ENCODE measurements around the gene SLC35G3. TPM values are rescaled to one million over a fixed set of nuclear protein-coding genes. Genes with fewer than 3 reads are reported as not detected.
"Not testable (repeated sequence)": the region's sequence is repeated elsewhere in the genome, so short reads cannot be mapped to it uniquely, and the experiment has no call there.

SLC35G3 gene
- total and polyA plus RNA-seq, 5 donors from 2014 or later, result 0.08 to 0.19 (median 0.13) TPM; not detected in 1

DNA sequence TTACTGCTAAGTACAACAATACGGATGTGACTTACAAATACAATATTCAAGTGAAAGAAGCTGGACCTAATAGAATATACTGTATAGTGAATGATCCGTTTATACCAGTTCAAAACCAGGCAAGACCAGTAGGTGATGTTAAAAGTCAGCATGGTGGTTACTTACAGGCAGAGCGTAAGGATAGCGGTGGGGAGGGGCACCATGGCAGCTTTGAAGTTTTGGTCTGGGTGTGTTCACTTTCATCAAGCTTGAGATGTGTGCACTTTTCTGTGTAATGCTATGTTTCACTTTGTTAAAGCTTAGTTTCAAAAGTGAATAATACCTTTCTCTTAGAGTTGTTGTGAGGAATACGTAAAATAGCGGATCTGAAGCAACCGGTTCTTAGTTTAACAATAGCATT lies 16.5 kb upstream of the SLC35G3 start:
- H3K4me3 Mint-ChIP-seq, result peak overlapping the region; percentile 44 to 76 (median 62)
- H3K4me1 Mint-ChIP-seq, result peaks cover 21 to 87% (median 67%) of the 10 kb centered on the region in 4 donors
- peak overlapping the region; percentile 85 for H3K4me3 ChIP-seq (ENCODE audit: low read depth, low read length)
- no peaks in the 10 kb centered on the region for H3K9me3 ChIP-seq (ENCODE audit: control insufficient read depth in 2 of 2, low read length in 2 of 2)
- peak overlapping the region in 2 of 3 donors; percentile 75 to 79 for H3K27ac Mint-ChIP-seq
- H3K27me3 Mint-ChIP-seq, result no peaks in the 10 kb centered on the region
- peak overlapping the region; percentile 93 for H3K27ac ChIP-seq (ENCODE audit: insufficient read depth, low read length, poor library complexity, severe bottlenecking)
- H3K36me3 Mint-ChIP-seq, result peaks cover 5% of the 10 kb centered on the region
- peaks cover 66% of the 10 kb centered on the region for H3K4me1 ChIP-seq (ENCODE audit: control insufficient read depth, insufficient read depth, low read length, poor library complexity, severe bottlenecking)
- H3K27me3 ChIP-seq (ENCODE audit: control insufficient read depth, insufficient read depth, low read length), result no peaks in the 10 kb centered on the region
- peak in 2 of 3 donors; percentile 69 to 95 for DNase-seq
- H3K36me3 ChIP-seq (ENCODE audit: control insufficient read depth, insufficient read depth, low read length), result no peaks in the 10 kb centered on the region
- H3K9me3 Mint-ChIP-seq, result peaks cover 0 to 6% (median 0%) of the 10 kb centered on the region in 7 donors
- peak; percentile 28 to 43 for ATAC-seq (ENCODE audit: low read depth in 2 of 2)

DNA sequence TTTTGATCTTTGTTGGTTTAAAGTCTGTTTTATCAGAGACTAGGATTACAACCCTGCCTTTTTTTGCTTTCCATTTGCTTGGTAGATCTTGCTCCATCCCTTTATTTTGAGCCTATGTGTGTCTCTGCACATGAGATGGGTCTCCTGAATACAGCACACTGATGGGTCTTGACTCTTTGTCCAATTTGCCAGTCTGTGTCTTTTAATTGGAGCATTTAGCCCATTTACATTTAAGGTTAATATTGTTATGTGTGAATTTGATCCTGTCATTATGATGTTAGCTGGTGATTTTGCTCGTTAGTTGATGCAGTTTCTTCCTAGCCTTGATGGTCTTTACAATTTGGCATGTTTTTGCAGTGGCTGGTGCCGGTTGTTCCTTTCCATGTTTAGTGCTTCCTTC lies 8.4 kb upstream of the SLC35G3 start:
- not testable (repeated sequence) for H3K27me3 ChIP-seq (ENCODE audit: control insufficient read depth, insufficient read depth, low read length); H3K4me3 Mint-ChIP-seq; H3K36me3 ChIP-seq (ENCODE audit: control insufficient read depth, insufficient read depth, low read length); H3K36me3 Mint-ChIP-seq; H3K27ac ChIP-seq (ENCODE audit: insufficient read depth, low read length, poor library complexity, severe bottlenecking); H3K27ac Mint-ChIP-seq; H3K4me3 ChIP-seq (ENCODE audit: low read depth, low read length); H3K27me3 Mint-ChIP-seq; DNase-seq; H3K9me3 ChIP-seq (ENCODE audit: control insufficient read depth in 2 of 2, low read length in 2 of 2); ATAC-seq (ENCODE audit: low read depth in 2 of 2)
- Mint-ChIP-seq H3K4me1 (peaks cover 12 to 41% (median 17%) of the 10 kb centered on the region in 4 donors), H3K9me3 (peaks cover 0 to 34% (median 4%) of the 10 kb centered on the region in 7 donors)
- peaks cover 20% of the 10 kb centered on the region for H3K4me1 ChIP-seq (ENCODE audit: control insufficient read depth, insufficient read depth, low read length, poor library complexity, severe bottlenecking)

DNA sequence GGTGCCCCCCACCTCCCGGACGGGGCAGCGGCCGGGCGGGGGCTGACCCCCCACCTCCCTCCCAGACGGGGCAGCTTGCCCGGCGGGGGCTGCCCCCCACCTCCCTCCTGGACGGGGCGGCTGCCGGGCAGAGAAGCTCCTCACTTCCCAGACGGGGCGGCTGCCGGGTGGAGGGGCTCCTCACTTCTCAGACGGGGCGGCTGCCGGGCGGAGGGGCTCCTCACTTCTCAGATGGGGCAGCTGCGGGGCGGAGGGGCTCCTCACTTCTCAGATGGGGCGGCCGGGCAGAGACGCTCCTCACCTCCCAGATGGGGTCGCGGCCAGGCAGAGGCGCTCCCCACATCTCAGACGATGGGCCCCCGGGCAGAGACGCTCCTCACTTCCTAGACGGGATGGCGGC lies 869 bp upstream of the SLC35G3 start:
- ATAC-seq (ENCODE audit: low read depth in 2 of 2); H3K4me1 ChIP-seq (ENCODE audit: control insufficient read depth, insufficient read depth, low read length, poor library complexity, severe bottlenecking); H3K4me3 Mint-ChIP-seq; DNase-seq; H3K36me3 Mint-ChIP-seq; H3K27ac ChIP-seq (ENCODE audit: insufficient read depth, low read length, poor library complexity, severe bottlenecking); H3K27ac Mint-ChIP-seq; H3K9me3 ChIP-seq (ENCODE audit: control insufficient read depth in 2 of 2, low read length in 2 of 2); H3K27me3 Mint-ChIP-seq; H3K36me3 ChIP-seq (ENCODE audit: control insufficient read depth, insufficient read depth, low read length); H3K4me3 ChIP-seq (ENCODE audit: low read depth, low read length); H3K27me3 ChIP-seq (ENCODE audit: control insufficient read depth, insufficient read depth, low read length): not testable (repeated sequence)
- H3K4me1 Mint-ChIP-seq, result peaks cover 5 to 52% (median 18%) of the 10 kb centered on the region in 4 donors
- H3K9me3 Mint-ChIP-seq, result peaks cover 1 to 12% (median 4%) of the 10 kb centered on the region in 7 donors

DNA sequence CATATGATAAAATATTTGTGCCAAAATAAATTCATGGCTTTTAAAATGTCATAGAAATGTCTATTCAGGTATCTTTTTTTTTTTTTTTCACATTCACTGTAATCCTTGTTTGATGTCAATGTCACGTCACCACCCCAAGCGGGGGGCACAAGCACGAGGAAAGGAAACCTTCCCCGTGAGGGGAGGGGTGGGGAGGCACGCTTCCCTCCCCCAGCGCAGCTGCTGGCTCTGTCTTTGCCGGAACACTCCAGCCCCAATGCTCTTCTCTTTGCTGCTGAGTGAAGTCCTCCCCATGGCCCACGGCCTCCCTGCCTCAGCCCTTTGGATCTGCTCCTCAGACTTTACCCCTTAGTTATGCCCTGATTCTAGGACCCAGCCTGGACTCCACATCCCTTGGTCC lies 1.5 kb downstream of the SLC35G3 start:
- no peaks in the 10 kb centered on the region for H3K9me3 ChIP-seq (ENCODE audit: control insufficient read depth in 2 of 2, low read length in 2 of 2)
- H3K36me3 Mint-ChIP-seq, result peaks cover 6% of the 10 kb centered on the region
- no peak overlapping the region for H3K27ac ChIP-seq (ENCODE audit: insufficient read depth, low read length, poor library complexity, severe bottlenecking)
- H3K36me3 ChIP-seq (ENCODE audit: control insufficient read depth, insufficient read depth, low read length), result no peaks in the 10 kb centered on the region
- DNase-seq, result no peak
- H3K27me3 Mint-ChIP-seq, result no peaks in the 10 kb centered on the region
- peaks cover 15 to 70% (median 31%) of the 10 kb centered on the region in 4 donors for H3K4me1 Mint-ChIP-seq
- peak overlapping the region; percentile 62 to 68 (median 65) for H3K4me3 Mint-ChIP-seq
- H3K4me1 ChIP-seq (ENCODE audit: control insufficient read depth, insufficient read depth, low read length, poor library complexity, severe bottlenecking), result peaks cover 24% of the 10 kb centered on the region
- no peak overlapping the region for H3K4me3 ChIP-seq (ENCODE audit: low read depth, low read length)
- peaks cover 0 to 4% (median 1%) of the 10 kb centered on the region in 7 donors for H3K9me3 Mint-ChIP-seq
- H3K27me3 ChIP-seq (ENCODE audit: control insufficient read depth, insufficient read depth, low read length), result no peaks in the 10 kb centered on the region
- peak in 1 of 2 donors; percentile 19 for ATAC-seq (ENCODE audit: low read depth in 2 of 2)
- H3K27ac Mint-ChIP-seq, result peak overlapping the region; percentile 87 to 94 (median 94)

DNA sequence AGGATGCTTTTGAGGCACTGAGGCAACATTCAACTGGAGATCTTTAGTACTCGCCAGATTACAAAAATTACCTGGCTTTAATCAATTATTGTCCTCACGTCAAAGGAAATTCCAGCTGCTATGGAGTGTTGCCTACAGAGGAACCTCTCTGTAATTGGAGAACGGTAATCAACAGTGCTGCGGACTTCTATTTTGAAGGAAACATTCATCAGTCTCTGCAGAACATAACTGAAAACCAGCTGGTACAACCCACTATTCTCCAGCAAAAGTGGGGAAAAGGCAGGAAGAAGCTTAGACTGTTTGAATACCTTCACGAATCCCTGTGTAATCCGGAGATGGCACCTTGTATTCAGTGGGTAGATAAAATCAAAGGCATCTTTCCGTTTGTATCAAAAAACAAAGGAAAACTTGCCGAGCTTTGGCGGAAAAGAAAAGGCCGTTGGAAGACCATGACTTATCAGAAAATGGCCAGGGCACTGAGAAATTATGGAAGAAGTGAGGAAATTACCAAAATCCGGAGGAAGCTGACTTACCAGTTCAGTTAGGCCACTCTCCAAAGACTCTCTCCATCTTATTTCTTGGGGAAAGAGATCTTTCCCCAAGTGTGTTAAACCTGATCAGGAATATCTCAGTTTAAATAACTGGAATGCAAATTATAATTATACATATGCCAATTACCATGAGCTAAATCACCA lies 3.0 kb downstream of the SLC35G3 start:
- Histone ChIP-seq H3K27ac (ENCODE audit: insufficient read depth, low read length, poor library complexity, severe bottlenecking) (no peak overlapping the region), H3K4me1 (ENCODE audit: control insufficient read depth, insufficient read depth, low read length, poor library complexity, severe bottlenecking) (peaks cover 25% of the 10 kb centered on the region), H3K36me3 (ENCODE audit: control insufficient read depth, insufficient read depth, low read length) (no peaks in the 10 kb centered on the region), H3K9me3 (ENCODE audit: control insufficient read depth in 2 of 2, low read length in 2 of 2) (no peaks in the 10 kb centered on the region), H3K27me3 (ENCODE audit: control insufficient read depth, insufficient read depth, low read length) (no peaks in the 10 kb centered on the region), H3K4me3 (ENCODE audit: low read depth, low read length) (no peak overlapping the region)
- ATAC-seq (ENCODE audit: low read depth in 2 of 2) (no peak), DNase-seq (no peak)
- peak overlapping the region in 1 of 3 donors; percentile 25 for H3K27ac Mint-ChIP-seq
- H3K4me3 Mint-ChIP-seq, result peak overlapping the region in 2 of 4 donors; percentile 29 to 57
- H3K9me3 Mint-ChIP-seq, result peaks cover 0 to 2% (median 0%) of the 10 kb centered on the region in 7 donors
- H3K36me3 Mint-ChIP-seq, result peaks cover 6% of the 10 kb centered on the region
- H3K4me1 Mint-ChIP-seq, result peaks cover 19 to 76% (median 40%) of the 10 kb centered on the region in 4 donors
- no peaks in the 10 kb centered on the region for H3K27me3 Mint-ChIP-seq

DNA sequence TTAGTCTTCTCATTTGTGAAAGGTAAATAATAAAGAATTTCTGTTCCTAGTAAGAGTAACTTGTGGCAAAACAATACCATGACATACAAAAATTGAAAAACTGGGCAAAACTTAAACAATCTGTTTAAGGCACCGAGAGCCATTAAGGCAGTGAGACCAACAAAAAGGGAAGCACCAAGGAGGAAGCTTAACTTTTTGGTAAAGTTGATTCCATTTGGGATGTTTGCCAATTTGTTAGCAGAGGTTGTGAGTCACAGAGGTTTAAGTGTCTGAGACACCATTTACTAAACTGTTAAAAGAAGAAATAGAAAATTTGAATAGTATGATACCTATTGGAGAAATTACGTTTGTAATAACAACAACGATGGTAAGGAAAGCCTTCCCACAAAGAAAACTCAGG lies 4.9 kb downstream of the SLC35G3 start:
- Mint-ChIP-seq H3K4me3 (peak overlapping the region; percentile 13 to 87 (median 73)), H3K27me3 (no peaks in the 10 kb centered on the region), H3K9me3 (peaks cover 0 to 2% (median 0%) of the 10 kb centered on the region in 7 donors), H3K27ac (peak overlapping the region; percentile 69 to 95 (median 93)), H3K4me1 (peaks cover 25 to 85% (median 47%) of the 10 kb centered on the region in 4 donors), H3K36me3 (peaks cover 6% of the 10 kb centered on the region)
- ATAC-seq (ENCODE audit: low read depth in 2 of 2) (no peak), DNase-seq (no peak)
- peak overlapping the region; percentile 49 for H3K27ac ChIP-seq (ENCODE audit: insufficient read depth, low read length, poor library complexity, severe bottlenecking)
- H3K36me3 ChIP-seq (ENCODE audit: control insufficient read depth, insufficient read depth, low read length), result no peaks in the 10 kb centered on the region
- peak overlapping the region; percentile 71 for H3K4me3 ChIP-seq (ENCODE audit: low read depth, low read length)
- no peaks in the 10 kb centered on the region for H3K9me3 ChIP-seq (ENCODE audit: control insufficient read depth in 2 of 2, low read length in 2 of 2)
- no peaks in the 10 kb centered on the region for H3K27me3 ChIP-seq (ENCODE audit: control insufficient read depth, insufficient read depth, low read length)
- H3K4me1 ChIP-seq (ENCODE audit: control insufficient read depth, insufficient read depth, low read length, poor library complexity, severe bottlenecking), result peaks cover 25% of the 10 kb centered on the region

DNA sequence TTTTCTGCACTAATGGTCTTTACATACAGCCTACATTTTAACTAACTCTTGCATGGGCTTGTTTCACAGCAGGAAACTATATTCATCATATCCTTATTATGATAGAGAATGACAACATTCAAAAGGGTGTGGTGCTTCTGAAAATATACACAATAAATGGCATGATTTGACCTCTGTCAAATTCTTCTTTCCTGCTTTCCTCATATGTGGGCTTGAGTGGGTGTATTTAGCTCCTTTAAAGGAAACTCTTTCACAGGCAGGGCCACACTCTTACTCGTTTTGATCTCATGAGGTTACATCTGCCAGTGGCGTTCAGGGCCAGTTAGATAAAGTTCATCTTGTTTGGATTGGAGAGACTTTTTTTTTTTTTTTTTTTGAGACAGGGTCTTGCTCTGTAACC lies 6.1 kb downstream of the SLC35G3 start:
- H3K27ac ChIP-seq (ENCODE audit: insufficient read depth, low read length, poor library complexity, severe bottlenecking), result peak overlapping the region; percentile 49
- H3K27me3 Mint-ChIP-seq, result no peaks in the 10 kb centered on the region
- no peaks in the 10 kb centered on the region for H3K27me3 ChIP-seq (ENCODE audit: control insufficient read depth, insufficient read depth, low read length)
- no peaks in the 10 kb centered on the region for H3K36me3 ChIP-seq (ENCODE audit: control insufficient read depth, insufficient read depth, low read length)
- peak overlapping the region; percentile 40 to 91 (median 82) for H3K4me3 Mint-ChIP-seq
- peak; percentile 52 to 67 for ATAC-seq (ENCODE audit: low read depth in 2 of 2)
- peak in 2 of 3 donors; percentile 56 to 78 for DNase-seq
- H3K9me3 Mint-ChIP-seq, result peaks cover 0 to 2% (median 0%) of the 10 kb centered on the region in 7 donors
- peaks cover 4% of the 10 kb centered on the region for H3K36me3 Mint-ChIP-seq
- H3K9me3 ChIP-seq (ENCODE audit: control insufficient read depth in 2 of 2, low read length in 2 of 2), result no peaks in the 10 kb centered on the region
- peak overlapping the region; percentile 93 to 98 (median 95) for H3K27ac Mint-ChIP-seq
- H3K4me1 Mint-ChIP-seq, result peaks cover 25 to 88% (median 55%) of the 10 kb centered on the region in 4 donors
- H3K4me1 ChIP-seq (ENCODE audit: control insufficient read depth, insufficient read depth, low read length, poor library complexity, severe bottlenecking), result peaks cover 25% of the 10 kb centered on the region
- H3K4me3 ChIP-seq (ENCODE audit: low read depth, low read length), result peak overlapping the region; percentile 71
